Endothelial cell of umbilical vein (primary cell): ENCODE measurements around the gene ARPC5.

Experiments
- CTCF ChIP-seq, 2 donors: IDR thresholded peaks; 1 replicate in 1 of 2; 2 replicates in 1 of 2; pipeline ENCODE4 v1.5.1; 2011; ENCODE audit warnings: low read length in 2 of 2, mild to moderate bottlenecking in 2 of 2, moderate library complexity in 2 of 2, control low read depth in 1 of 2, inconsistent platforms in 1 of 2, low read depth in 1 of 2; ENCODE audit not compliant: insufficient read depth in 1 of 2; ENCODE audit errors: extremely low read depth in 1 of 2
- EZH2 ChIP-seq: IDR thresholded peaks from 2 replicates; pipeline ENCODE4 v1.6.1; 2012; ENCODE audit warnings: borderline replicate concordance, low read depth, mild to moderate bottlenecking, moderate library complexity, low read length, inconsistent platforms; ENCODE audit not compliant: severe bottlenecking
- GATA2 ChIP-seq: IDR thresholded peaks from 2 replicates; pipeline ENCODE4 v1.7.0; 2011; ENCODE audit warnings: low read depth, mild to moderate bottlenecking, moderate library complexity, mixed read lengths, low read length; ENCODE audit not compliant: insufficient read length, insufficient read depth
- POLR2A ChIP-seq: IDR thresholded peaks from 2 replicates; pipeline ENCODE4 v1.6.1; 2012; ENCODE audit warnings: low read depth, mild to moderate bottlenecking, control low read depth, low read length

GRCh38 chr1:183575606-183576005, 60.0 kb downstream of the ARPC5 start:
- TF ChIP-seq CTCF (IDR thresholded peaks at IDR 0.05; ENCODE audit: extremely low read depth in 1 of 2, insufficient read depth in 1 of 2, low read depth in 1 of 2, low read length in 2 of 2) = no peak
- no peak for TF ChIP-seq POLR2A
- no peak for TF ChIP-seq EZH2
- TF ChIP-seq GATA2 = no peak
